HG03432 (cell line): ENCODE data around the gene DUSP23.
A peak's percentile ranks its signal among the peaks of the same experiment; 100 is the strongest.

Source experiments
- ATAC-seq: cut with Tn5 transposase; IDR thresholded peaks from one replicate; pipeline ENCODE4 v1.9.1; 2021; ENCODE audit warnings: mild to moderate bottlenecking, moderate library complexity; ENCODE audit not compliant: unreplicated experiment

The DUSP23 gene

DNA sequence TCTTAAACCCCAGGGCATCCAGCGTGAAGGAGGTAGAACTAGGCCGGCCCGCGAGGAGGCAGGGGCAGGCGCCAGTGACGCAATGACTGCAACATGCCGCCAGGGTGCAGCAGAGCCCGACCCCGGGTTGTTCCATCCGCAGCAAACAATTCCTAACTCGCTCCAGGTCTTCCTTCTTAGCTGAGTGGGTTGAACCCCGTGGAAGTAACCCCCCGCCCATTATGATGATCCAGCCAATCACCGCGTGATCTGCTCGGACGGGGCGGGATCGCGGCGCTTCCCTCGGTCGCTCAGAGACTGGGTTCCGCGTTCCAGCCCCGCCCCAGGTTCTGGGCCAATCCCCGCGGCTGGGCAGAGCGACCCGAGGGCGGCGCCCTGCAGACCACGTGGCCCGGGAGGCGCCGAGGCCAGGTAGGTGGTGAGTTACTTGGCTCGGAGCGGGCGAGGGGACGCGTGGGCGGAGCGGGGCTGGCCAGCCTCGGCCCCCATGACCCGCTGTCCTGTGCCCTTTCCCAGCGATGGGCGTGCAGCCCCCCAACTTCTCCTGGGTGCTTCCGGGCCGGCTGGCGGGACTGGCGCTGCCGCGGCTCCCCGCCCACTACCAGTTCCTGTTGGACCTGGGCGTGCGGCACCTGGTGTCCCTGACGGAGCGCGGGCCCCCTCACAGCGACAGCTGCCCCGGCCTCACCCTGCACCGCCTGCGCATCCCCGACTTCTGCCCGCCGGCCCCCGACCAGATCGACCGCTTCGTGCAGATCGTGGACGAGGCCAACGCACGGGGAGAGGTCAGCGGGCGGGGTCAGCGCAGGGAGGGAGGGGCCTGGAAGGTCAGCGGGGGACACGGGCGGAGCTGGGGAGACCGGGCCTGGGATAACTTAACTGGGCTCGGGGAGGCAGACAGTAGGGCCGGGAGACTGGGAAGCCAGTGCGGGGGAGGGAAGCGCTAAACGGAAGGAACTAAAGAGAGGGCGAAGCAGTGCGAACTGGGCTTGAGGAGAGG, at the start of gene DUSP23:
TSS of gene DUSP23 (plus strand) at position 380 of the 1,000 bp plus-strand sequence. CDS start at position 519, 139 bp downstream.
- peak; percentile 98 for ATAC-seq

DNA sequence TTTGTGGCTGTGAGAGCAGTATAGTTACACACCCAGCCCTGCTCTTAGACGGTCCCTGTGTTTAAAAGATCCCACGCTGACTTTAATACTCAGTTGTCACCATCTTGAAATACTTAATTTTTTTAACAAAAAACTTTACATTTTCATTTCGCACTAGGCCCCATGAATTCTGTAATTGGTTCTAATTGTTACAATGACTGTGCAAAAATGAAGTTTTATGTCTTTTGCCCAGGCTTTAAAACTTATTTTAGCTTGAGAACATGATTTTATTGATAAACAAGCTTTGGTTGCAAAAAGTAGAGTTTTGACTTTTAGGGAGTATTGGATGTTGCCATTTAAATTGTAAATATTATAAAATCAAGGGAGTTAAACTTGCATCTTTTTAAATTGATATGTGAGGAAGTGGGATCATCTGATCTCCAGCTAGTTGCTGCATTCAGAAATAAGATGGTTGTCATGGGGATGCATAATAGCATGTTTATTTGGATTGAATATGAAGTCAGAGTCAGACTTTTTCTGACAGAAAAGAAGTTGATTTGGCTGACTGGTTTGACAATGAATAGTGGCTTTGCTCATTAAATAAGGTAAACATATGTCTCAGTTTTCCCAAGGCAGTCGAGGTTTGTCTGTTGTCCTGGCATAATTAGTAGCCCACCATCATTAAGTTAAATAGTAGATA, 43.4 kb upstream of the DUSP23 start:
- ATAC-seq, result no peak

DNA sequence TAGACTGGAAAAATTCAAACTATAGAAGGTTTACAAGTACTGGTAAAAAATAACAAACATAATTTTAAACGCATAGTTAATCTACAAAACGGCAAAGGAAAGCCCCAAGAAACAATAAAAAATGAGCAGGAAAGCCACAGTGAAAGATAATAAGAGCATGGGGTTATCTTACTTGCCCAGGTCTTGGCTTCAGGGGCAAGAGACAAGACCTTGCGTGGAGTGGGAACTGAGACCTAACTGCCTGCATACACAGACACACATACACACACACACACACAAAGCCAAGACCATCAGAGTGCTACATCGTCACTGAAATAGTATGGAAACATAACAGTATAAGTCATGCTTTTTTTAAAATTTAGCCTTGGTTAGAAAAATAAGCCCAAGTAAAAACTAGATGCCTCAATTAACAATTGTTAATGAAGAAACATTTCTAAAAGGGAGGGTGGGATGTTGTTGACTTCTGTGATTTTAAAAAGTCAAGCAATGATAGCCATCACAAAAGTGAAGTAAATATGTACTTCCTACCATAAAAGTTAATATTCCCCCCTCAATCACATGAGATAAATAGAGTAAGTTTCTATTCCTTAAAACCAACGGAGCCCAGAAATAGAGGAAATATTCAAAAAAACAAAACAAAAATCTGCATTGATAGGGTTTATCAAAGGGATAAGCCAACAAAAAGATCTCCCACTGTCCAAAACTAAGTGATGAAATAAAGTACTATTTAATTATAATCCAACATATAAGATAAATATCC, 36.9 kb upstream of the DUSP23 start:
- no peak for ATAC-seq

DNA sequence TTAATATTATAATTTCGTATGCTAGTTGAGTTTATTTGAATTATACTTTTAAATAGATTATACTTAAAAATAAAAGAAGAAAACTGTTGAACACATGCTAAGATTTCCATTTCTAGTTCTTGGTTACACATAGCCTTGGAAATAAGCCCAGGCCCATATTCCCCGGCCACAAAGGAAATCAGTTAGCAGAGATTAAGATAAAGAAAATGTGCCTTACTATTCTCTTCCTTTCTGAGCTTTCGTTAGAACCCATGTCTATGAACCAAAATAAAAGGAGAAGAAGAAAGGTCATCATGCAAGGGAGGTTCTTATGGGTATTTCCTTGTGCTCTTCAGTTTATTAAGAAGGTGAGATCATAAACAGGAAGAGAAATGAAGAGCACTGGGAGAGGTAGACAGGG, 34.1 kb upstream of the DUSP23 start:
- no peak for ATAC-seq

DNA sequence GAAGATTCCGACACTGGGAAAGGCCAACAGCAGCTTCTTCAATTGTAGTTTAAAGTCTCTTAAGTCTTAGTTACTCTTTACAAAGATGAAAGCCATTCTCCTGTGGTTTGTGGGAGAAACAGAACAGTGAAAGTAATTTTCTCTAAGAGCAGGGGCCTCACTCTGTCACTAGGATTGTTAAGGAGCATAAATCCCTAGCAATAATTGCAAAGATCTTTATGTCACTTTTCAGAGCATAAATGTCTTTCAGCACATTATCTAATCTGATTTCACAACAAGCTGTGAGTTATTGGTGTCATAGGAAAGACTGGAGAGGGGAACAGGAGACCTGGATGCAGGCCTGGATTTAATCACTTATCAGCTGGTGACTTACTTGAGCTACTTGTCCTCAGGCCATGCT, 32.4 kb upstream of the DUSP23 start:
- ATAC-seq, result no peak

DNA sequence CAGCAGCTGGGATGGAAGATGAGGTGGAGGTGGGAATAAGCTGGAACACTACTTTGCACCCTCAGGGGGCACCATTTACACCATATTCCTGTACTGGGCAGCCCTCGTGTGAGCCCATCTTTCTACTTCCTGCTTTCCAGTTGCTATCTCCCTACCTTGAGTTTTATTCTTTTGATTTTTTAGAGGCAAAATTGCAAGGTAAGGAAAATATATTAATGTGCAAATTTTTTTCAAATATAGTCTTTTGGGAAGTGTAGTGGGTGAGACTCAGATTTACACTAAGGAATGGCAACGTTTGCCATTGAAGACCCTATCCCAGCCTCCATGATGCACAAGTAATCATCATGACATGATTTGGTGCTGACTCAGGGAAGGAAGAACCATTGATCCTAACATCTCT, 31.1 kb upstream of the DUSP23 start:
- no peak for ATAC-seq

DNA sequence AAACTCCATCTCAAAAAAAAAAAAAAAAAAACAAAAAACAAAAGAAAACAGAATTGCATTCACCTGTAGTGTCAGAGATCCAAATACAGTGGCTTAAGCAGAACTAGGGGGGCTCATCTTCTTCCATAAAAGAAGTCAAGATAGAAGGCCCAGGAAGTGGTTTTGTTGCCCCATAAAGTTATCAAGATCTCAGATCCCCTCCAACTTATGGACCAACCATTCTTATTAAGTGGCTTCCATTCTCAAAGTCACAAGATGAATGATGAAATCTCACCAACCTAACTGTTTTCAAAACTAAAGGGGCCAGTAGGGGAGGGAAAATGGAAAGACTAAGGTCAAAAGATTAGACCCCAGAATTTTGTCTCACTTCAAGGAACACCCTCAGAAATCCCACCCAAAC, 30.1 kb upstream of the DUSP23 start:
- no peak for ATAC-seq

DNA sequence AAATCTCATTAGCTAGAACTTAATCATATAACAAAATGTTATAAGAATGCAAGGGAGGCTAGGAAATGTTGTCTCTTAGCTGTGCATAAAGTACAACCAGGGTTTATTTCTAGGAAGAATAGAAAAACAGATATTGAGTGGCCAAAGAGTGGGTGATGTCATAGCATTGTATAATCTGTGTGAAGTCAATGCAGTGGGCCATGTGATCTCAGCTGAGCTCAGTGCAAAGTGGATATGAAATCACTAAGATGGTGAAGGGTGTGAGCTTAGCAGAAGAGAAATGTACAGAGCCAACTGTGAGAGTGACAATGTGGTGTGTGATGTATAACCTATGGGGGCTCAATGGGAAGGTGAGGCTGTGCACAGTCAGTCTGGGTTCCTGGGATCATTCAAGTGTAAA, 29.7 kb upstream of the DUSP23 start:
- ATAC-seq, result no peak

DNA sequence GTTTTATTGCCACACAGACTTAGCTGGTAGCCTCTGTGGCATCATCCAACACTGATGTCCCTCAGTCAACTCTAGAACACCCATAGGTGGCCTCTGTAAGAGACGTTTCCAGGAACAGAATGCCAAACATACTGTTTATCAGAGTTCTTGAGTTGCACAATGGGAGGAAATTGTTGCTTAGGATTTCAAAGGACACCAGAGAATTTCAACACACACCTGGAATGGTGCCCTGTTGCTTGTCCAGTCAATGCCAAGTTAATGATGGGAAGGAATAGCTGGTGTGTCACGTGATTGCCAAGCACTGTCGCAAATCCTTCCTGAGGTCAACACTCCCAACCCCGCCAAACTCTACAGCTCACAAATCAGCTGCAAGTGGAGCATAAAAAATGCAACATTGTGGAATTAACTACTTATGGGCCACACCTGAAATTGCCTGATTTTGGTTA, 28.6 kb upstream of the DUSP23 start:
- ATAC-seq, result no peak

DNA sequence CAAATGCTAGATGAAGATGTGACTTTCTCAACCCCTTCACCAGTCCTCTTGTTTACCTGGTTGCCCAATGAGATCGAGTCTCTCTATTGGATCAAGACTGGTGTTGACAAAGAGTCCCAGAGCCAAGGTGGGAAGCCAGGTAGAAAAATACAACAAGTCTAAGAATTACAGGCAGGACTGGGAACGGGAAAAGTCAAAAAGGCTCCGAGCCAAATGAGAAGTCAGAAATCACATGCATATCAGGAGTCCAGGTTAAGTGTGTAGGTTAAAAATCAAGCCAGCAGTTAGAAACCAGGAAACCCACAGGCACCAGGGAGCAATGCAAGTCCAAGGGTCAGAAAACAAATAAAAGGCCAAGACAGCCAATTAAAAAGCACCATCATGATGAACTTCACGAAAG, 27.4 kb upstream of the DUSP23 start:
- ATAC-seq, result no peak

DNA sequence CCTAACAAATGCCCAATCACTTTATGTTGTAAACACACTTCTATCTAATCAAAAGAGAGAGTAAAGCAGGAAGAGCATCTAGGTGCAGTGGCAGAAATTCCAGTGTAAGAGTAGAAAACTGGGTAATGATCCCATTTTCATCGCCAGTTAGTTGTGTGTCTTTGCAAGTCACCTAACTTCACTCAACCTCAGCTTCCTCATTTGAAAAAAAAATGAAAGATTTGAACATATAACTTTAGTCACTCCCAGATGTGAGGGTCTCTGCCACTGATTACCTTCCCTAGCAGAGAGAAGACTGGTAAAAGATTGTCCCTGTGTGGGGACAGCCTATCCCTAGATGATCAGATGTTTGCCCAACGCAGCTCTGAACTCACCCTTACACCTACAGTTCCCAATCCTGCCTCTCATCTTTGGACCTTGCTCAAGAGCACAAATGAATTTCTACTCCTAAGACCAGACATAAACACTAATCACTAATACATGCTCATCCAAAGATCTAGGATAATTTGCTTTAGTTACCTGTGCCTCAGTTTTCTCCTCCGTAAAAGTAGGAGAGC, 25.2 kb upstream of the DUSP23 start:
- no peak for ATAC-seq

DNA sequence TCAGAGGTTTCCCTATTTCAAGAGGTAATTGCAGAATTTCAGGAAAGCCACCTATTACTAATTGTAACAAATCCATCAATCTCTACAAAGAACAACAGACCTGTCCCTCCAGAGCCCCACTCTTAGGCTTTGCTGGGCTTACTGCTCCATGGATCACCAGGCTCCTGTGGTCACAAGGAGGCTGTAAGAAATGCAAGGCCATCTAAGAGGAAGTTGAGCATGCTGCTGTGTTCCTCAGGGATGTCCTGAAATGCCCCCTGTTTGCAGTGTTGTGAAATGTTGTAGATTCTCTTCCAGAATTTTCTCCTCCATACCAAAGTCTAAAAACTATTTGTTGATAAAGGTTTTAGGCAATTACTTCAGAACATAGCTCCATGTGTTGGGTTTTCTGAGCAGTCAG, 24.4 kb upstream of the DUSP23 start:
- no peak for ATAC-seq

DNA sequence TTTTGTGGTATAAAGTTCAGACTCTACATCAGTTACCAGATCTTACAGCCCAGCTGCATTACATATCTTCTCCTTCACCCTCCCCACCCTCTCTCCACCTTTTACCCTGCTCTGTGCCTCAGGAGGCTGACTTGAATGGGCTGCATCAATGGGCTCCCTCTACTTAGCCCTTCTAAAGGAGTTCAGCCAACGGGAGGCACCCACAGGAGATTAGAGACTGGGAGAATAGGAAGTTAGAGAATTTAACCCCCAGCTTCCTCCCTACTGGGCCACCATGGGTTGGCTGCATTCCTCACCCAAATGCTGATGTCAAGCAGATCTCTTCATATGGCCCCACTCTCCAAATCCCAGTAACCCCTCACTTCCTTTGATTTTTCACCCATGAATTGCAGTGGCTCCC, 17.1 kb upstream of the DUSP23 start:
- no peak for ATAC-seq

DNA sequence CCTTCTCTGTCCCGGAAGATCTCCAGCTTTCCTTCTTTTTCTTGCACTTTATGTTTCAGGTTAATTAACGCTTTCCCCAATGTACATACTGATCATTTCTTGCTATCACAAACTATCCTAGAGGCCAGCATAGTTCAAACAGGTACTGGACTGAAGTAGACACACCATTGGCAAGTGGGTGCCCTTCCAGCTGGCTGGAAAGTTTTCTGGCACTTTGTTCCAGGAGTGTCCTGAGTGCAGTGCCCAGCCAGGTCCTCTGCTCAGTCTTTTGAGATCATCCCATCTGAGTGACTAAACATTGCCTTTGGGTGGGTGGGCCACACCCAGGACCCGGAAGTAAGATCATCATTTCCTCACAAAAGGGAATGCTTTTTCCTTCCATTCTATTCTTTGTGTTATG, 15.0 kb upstream of the DUSP23 start:
- ATAC-seq, result no peak

DNA sequence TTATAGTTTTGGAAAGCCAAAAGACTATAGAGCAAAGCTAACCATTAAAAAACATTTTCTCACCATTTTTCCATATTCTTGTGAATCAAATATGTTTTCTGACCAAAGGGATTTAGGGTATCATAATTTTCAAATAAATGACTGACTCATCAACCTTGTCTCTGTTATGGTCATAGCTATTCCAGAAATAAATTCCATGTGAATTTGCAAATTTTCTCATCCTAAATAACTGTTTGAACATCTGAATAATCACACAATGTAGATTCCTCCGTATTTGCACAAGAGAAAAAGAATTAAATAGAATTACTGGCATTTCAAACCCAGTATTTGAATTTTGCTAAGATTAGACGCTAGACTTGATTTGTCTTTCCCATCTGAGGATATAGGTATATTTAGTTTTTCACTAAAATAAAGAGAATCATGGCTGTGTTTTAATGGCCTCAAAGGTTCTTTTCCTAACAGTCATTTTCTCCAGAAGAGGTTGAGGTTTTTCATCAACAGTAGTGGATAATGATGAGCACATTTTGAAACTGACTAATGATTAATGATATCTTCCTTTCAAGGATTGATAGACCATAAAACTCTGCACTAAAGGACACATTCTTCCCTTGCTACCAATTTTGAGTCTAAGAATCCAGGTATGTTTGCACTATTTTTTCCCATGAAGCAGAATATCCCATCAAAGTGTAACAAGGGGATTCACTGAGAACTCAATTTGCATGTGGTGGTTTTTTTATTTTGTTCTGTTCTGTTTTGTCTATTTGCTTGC, 9.5 kb upstream of the DUSP23 start:
- ATAC-seq, result no peak

DNA sequence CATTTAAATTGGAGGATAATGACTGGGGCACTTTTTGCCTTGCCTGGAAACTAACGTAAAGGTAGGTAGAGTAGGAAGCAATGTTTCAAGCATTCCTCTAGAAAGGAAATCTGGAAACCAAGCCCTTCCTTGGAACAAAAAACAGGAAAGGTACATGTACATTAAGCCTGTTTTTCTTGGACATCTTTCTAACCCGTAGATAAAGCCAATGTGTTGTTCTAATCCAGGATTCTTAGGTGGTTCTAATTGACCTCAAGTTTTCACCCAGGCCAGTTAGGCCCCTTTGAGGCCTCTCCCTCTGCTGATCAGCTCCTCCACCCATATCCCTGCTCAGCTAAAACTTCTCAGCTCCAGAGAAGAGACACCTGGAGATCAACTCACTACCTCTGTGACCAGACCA, 6.3 kb upstream of the DUSP23 start:
- no peak for ATAC-seq

DNA sequence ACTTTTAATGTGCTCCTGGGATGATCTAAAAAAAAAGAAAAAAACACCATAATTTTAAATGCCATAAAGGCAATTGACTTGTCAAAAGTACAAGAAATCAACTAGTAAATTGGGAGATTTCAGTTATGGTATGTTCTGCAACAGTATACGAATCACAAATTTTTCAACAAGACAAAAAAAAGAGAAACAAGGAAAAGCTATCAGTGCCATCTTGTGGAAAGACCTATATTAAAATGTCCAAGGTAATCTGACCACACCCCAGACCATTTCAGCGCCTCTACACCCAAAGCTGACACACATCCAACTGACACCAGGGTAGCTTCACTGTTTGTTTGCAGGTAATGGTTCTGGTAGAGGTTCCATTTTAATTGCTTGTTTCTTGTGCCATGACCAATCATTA, 5.0 kb upstream of the DUSP23 start:
- ATAC-seq, result no peak

DNA sequence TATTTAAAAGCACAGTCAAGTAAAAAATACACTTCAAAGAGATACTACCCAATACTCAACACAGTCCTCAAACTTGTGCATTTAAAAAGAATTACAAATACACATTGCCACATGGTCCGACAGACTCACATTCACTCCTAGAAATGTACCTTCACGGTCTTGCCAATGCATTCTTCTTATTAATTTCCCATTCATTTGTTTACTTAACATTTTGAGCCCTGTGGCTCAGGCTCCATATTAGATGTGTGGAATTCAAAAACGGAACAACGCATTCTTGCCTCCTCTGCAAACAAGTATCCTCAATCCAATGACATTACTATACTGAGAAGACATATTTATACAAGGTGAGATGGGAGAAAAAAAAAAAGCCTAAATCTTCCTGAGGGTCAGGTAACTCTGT, 2.5 kb upstream of the DUSP23 start:
- ATAC-seq, result no peak

DNA sequence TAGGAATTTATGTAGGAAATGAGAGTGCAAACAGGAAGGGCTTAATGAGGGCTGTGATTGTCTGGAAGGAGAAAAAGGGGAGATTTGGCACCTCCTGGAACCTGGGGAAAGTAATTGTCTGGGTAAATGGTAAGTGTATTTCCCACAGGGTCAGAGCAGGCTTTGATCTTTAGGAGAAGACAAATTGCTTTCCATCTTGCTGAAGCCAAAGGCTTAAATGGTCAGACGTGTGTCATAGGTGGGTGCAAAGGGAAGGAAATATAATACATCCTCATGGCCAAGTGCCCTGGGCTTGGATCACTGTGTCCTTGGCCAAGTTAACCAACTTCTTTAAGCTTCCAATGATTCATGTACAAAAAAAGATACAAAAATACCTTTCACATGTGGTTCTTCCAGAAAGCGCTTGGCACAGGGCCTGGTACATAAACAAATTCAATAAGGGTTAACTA, 1.3 kb upstream of the DUSP23 start:
- ATAC-seq, result no peak

DNA sequence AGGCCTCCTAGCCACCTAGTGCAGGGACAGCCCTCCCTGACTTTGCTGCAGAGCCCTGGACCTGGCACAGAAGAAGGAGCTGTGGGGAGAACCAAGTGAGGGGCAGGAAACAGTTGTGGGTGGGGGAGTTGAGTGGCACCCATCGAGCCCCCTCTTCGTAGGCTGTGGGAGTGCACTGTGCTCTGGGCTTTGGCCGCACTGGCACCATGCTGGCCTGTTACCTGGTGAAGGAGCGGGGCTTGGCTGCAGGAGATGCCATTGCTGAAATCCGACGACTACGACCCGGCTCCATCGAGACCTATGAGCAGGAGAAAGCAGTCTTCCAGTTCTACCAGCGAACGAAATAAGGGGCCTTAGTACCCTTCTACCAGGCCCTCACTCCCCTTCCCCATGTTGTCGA, 1.2 kb downstream of the DUSP23 start:
- no peak for ATAC-seq
